ENCODE data around the gene LRIG1.

LRIG1 gene

GRCh38 chr3:66438046-66438445, 62.8 kb downstream of the LRIG1 start:
- TF ChIP-seq CTCF (IDR thresholded peaks at IDR 0.05; ENCODE audit: insufficient read depth, low read length, poor library complexity, severe bottlenecking) = no peak
- DNase-seq (ENCODE audit: extremely low read depth, insufficient read length) = no peak
- H3K4me3 ChIP-seq (replicated peaks; ENCODE audit: low read depth, low read length) = no peak overlapping the region
- no peaks in the 10 kb centered on the region; the same call in 1 of the 2 replicates for H3K36me3 ChIP-seq (ENCODE audit: control insufficient read depth, insufficient read depth, low read length)
- H3K27me3 ChIP-seq (replicated peaks; ENCODE audit: control insufficient read depth, insufficient read depth, low read length) = no peaks in the 10 kb centered on the region

- Histone ChIP-seq H3K36me3 (ENCODE audit: control insufficient read depth, insufficient read depth, low read length) (no peaks in the 10 kb centered on the region), H3K27me3 (replicated peaks; ENCODE audit: control insufficient read depth, insufficient read depth, low read length) (no peaks in the 10 kb centered on the region), H3K4me3 (replicated peaks; ENCODE audit: low read depth, low read length) (no peak overlapping the region)
- no peak for TF ChIP-seq CTCF (IDR thresholded peaks at IDR 0.05; ENCODE audit: insufficient read depth, low read length, poor library complexity, severe bottlenecking)
- no peak for DNase-seq (ENCODE audit: extremely low read depth, insufficient read length)
Measured at GRCh38 chr3:66437341-66437929, 63.4 kb downstream of the LRIG1 start.

- no peak overlapping the region for H3K4me3 ChIP-seq (replicated peaks; ENCODE audit: low read depth, low read length)
- TF ChIP-seq CTCF (IDR thresholded peaks at IDR 0.05; ENCODE audit: insufficient read depth, low read length, poor library complexity, severe bottlenecking) = no peak
- H3K27me3 ChIP-seq (replicated peaks; ENCODE audit: control insufficient read depth, insufficient read depth, low read length) = no peaks in the 10 kb centered on the region
- no peaks in the 10 kb centered on the region for H3K36me3 ChIP-seq (ENCODE audit: control insufficient read depth, insufficient read depth, low read length)
- no peak for DNase-seq (ENCODE audit: extremely low read depth, insufficient read length)
Measured at GRCh38 chr3:66435989-66436388, 64.8 kb downstream of the LRIG1 start.

- DNase-seq (ENCODE audit: extremely low read depth, insufficient read length) = no peak
- Histone ChIP-seq H3K4me3 (replicated peaks; ENCODE audit: low read depth, low read length) (no peak overlapping the region), H3K36me3 (ENCODE audit: control insufficient read depth, insufficient read depth, low read length) (no peaks in the 10 kb centered on the region), H3K27me3 (replicated peaks; ENCODE audit: control insufficient read depth, insufficient read depth, low read length) (no peaks in the 10 kb centered on the region)
- TF ChIP-seq CTCF (IDR thresholded peaks at IDR 0.05; ENCODE audit: insufficient read depth, low read length, poor library complexity, severe bottlenecking) = no peak
Measured at GRCh38 chr3:66434726-66435125, 66.1 kb downstream of the LRIG1 start.

- Histone ChIP-seq H3K27me3 (replicated peaks; ENCODE audit: control insufficient read depth, insufficient read depth, low read length) (no peaks in the 10 kb centered on the region), H3K36me3 (ENCODE audit: control insufficient read depth, insufficient read depth, low read length) (no peaks in the 10 kb centered on the region), H3K4me3 (replicated peaks; ENCODE audit: low read depth, low read length) (no peak overlapping the region)
- no peak for DNase-seq (ENCODE audit: extremely low read depth, insufficient read length)
- TF ChIP-seq CTCF (IDR thresholded peaks at IDR 0.05; ENCODE audit: insufficient read depth, low read length, poor library complexity, severe bottlenecking) = no peak
Measured at GRCh38 chr3:66433522-66433782, 67.4 kb downstream of the LRIG1 start.

Data from GM06990 (cell line).